ENCODE results near the gene PNMA8C.

Gene PNMA8C

GRCh38 chr19:46470376-46470775 lies 41.6 kb upstream of the PNMA8C start:
- H3K36me3 ChIP-seq (ENCODE audit: control insufficient read depth in 2 of 2, insufficient read depth in 1 of 2, low read length in 2 of 2), result peaks cover 0 to 31% of the 10 kb centered on the region in 2 experiments; a peak in 2 of 3 replicates
- CTCF ChIA-PET, result interaction anchor here (0.9 kb wide), 1 partner anchor 75 kb away, joined by 4 read pairs; no protein-coding TSS in a partner anchor
- H3K27ac ChIP-seq (ENCODE audit: extremely low read depth, low read depth, low read length), result no peak overlapping the region; the same call in 1 of the 2 replicates
- TF ChIP-seq ZBTB20 (tag by site-specific recombination; IDR thresholded peaks at IDR 0.05) (no peak), ZNF324 (tag by site-specific recombination; IDR thresholded peaks at IDR 0.05) (no peak), ZBTB10 (tag by site-specific recombination; IDR thresholded peaks at IDR 0.05) (no peak), ZNF140 (tag by site-specific recombination; IDR thresholded peaks at IDR 0.05) (no peak), ZNF292 (tag by site-specific recombination; IDR thresholded peaks at IDR 0.05; ENCODE audit: borderline replicate concordance, low read depth) (no peak), SALL2 (tag by site-specific recombination; IDR thresholded peaks at IDR 0.05; ENCODE audit: borderline replicate concordance) (no peak), ZBTB7A (tag by site-specific recombination; IDR thresholded peaks at IDR 0.05; ENCODE audit: low read depth) (no peak), SP2 (tag by site-specific recombination; IDR thresholded peaks at IDR 0.05) (no peak), ZFHX2 (tag by site-specific recombination; conservative IDR thresholded peaks at IDR 0.05) (no peak), OSR2 (tag by site-specific recombination; IDR thresholded peaks at IDR 0.05) (no peak), HOXA7 (CRISPR knock-in tag; IDR thresholded peaks at IDR 0.05; ENCODE audit: borderline replicate concordance) (no peak)
- no peaks in the 10 kb centered on the region; the same call in 1 of the 2 replicates for H3K4me1 ChIP-seq (ENCODE audit: control insufficient read depth, insufficient read depth, low read length)
- POLR2A ChIA-PET, result no interaction called here
- no peaks in the 10 kb centered on the region for H3K9me3 ChIP-seq (ENCODE audit: control insufficient read depth, insufficient read depth, low read depth, low read length)
- H3K4me3 ChIP-seq (ENCODE audit: low read depth, low read length), result no peak overlapping the region

GRCh38 chr19:46469541-46470185 lies 40.9 kb upstream of the PNMA8C start:
- Histone ChIP-seq H3K9me3 (ENCODE audit: control insufficient read depth, insufficient read depth, low read depth, low read length) (no peaks in the 10 kb centered on the region), H3K27ac (ENCODE audit: extremely low read depth, low read depth, low read length) (no peak overlapping the region), H3K4me3 (ENCODE audit: low read depth, low read length) (no peak overlapping the region), H3K4me1 (ENCODE audit: control insufficient read depth, insufficient read depth, low read length) (no peaks in the 10 kb centered on the region; the same call in 1 of the 2 replicates), H3K36me3 (ENCODE audit: control insufficient read depth in 2 of 2, insufficient read depth in 1 of 2, low read length in 2 of 2) (peaks cover 0 to 31% of the 10 kb centered on the region in 2 experiments; a peak in 2 of 3 replicates)
- ChIA-PET CTCF (no interaction called here), POLR2A (no interaction called here)
- TF ChIP-seq ZNF239 (tag by site-specific recombination; IDR thresholded peaks at IDR 0.05) (no peak), WT1 (tag by site-specific recombination; IDR thresholded peaks at IDR 0.05) (no peak), ZNF423 (tag by site-specific recombination; IDR thresholded peaks at IDR 0.05) (no peak), GLIS2 (tag by site-specific recombination; IDR thresholded peaks at IDR 0.05) (no peak), ZNF433 (tag by site-specific recombination; IDR thresholded peaks at IDR 0.05; ENCODE audit: low read depth) (no peak), ZNF426 (tag by site-specific recombination; IDR thresholded peaks at IDR 0.05) (no peak), GLI2 (tag by site-specific recombination; IDR thresholded peaks at IDR 0.05; ENCODE audit: borderline replicate concordance, low read depth) (no peak), ZNF169 (tag by site-specific recombination; IDR thresholded peaks at IDR 0.05) (no peak), HOXA7 (CRISPR knock-in tag; IDR thresholded peaks at IDR 0.05; ENCODE audit: borderline replicate concordance) (no peak), ZNF473 (tag by site-specific recombination; IDR thresholded peaks at IDR 0.05) (no peak), ZNF530 (tag by site-specific recombination; IDR thresholded peaks at IDR 0.05; ENCODE audit: low read depth) (no peak), IKZF3 (tag by site-specific recombination; IDR thresholded peaks at IDR 0.05) (no peak), ZNF768 (tag by site-specific recombination; IDR thresholded peaks at IDR 0.05) (no peak), ZNF785 (tag by site-specific recombination; IDR thresholded peaks at IDR 0.05) (no peak), ZNF132 (tag by site-specific recombination; IDR thresholded peaks at IDR 0.05; ENCODE audit: borderline replicate concordance) (no peak), ZNF654 (tag by site-specific recombination; IDR thresholded peaks at IDR 0.05; ENCODE audit: low read depth) (no peak), SP2 (tag by site-specific recombination; IDR thresholded peaks at IDR 0.05) (no peak), ZNF292 (tag by site-specific recombination; IDR thresholded peaks at IDR 0.05; ENCODE audit: borderline replicate concordance, low read depth) (no peak), PATZ1 (tag by site-specific recombination; IDR thresholded peaks at IDR 0.05) (no peak), ZNF585B (tag by site-specific recombination; IDR thresholded peaks at IDR 0.05) (no peak)

Data from HEK293 (cell line).